Measurements from ENCODE around the gene GRPR.

DNA sequence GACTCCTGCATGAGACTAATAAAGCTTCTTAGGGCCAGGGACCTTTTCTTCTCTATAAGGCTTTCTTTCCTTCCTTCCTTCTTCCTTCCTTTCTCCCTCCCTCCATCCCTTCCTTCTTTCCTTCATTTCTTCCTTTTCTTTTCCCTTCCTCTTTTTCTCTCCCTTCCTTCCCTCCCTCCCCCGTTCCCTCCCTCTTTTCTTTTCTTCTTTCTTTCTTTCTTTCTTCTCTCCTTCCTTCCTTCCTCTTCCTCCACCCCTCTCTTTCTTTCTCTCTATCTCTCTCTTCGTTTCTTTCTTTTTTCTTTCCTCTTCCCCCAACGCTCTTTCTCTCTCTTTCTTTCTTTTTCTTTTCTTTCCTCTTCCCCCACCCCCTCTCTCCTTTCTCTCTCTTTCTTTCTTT is 41.4 kb downstream of the GRPR start:
- TF ChIP-seq CTCF (IDR thresholded peaks at IDR 0.05) (no peak), POLR2A (IDR thresholded peaks at IDR 0.05) (no peak)

All from Peyer's patch (tissue), 4 donors.